ENCODE results near the gene IL17REL.

Gene IL17REL

GRCh38 chr22:50008151-50009040 lies 4.2 kb downstream of the IL17REL start:
- no peak for DNase-seq (ENCODE audit: low read depth in 2 of 3, low spot score in 1 of 3)

GRCh38 chr22:50007057-50007511 lies 5.5 kb downstream of the IL17REL start:
- DNase-seq (ENCODE audit: low read depth in 2 of 3, low spot score in 1 of 3), result no peak

GRCh38 chr22:50004918-50005317 lies 7.6 kb downstream of the IL17REL start:
- DNase-seq (ENCODE audit: low read depth in 2 of 3, low spot score in 1 of 3), result no peak

GRCh38 chr22:50002791-50003190 lies 9.8 kb downstream of the IL17REL start:
- DNase-seq (ENCODE audit: low read depth in 2 of 3, low spot score in 1 of 3), result no peak

- no peak for DNase-seq (ENCODE audit: low read depth in 2 of 3, low spot score in 1 of 3)
Measured at GRCh38 chr22:50001388-50002231, 11.0 kb downstream of the IL17REL start.

GRCh38 chr22:50000587-50001387 lies 11.8 kb downstream of the IL17REL start:
- DNase-seq (ENCODE audit: low read depth in 2 of 3, low spot score in 1 of 3), result no peak

GRCh38 chr22:49999946-50000586 lies 12.5 kb downstream of the IL17REL start:
- no peak for DNase-seq (ENCODE audit: low read depth in 2 of 3, low spot score in 1 of 3)

- DNase-seq (ENCODE audit: low read depth in 2 of 3, low spot score in 1 of 3), result no peak
Measured at GRCh38 chr22:49999063-49999945, 13.3 kb downstream of the IL17REL start.

GRCh38 chr22:49998718-49999062 lies 13.9 kb downstream of the IL17REL start:
- DNase-seq (ENCODE audit: low read depth in 2 of 3, low spot score in 1 of 3), result no peak

GRCh38 chr22:49997932-49998717 lies 14.4 kb downstream of the IL17REL start:
- no peak for DNase-seq (ENCODE audit: low read depth in 2 of 3, low spot score in 1 of 3)

GRCh38 chr22:49997251-49997599 lies 15.3 kb downstream of the IL17REL start:
- no peak for DNase-seq (ENCODE audit: low read depth in 2 of 3, low spot score in 1 of 3)

- DNase-seq (ENCODE audit: low read depth in 2 of 3, low spot score in 1 of 3), result no peak
Measured at GRCh38 chr22:49996518-49997250, 15.9 kb downstream of the IL17REL start.

GRCh38 chr22:49996119-49996517 lies 16.4 kb downstream of the IL17REL start:
- DNase-seq (ENCODE audit: low read depth in 2 of 3, low spot score in 1 of 3), result no peak

- DNase-seq (ENCODE audit: low read depth in 2 of 3, low spot score in 1 of 3), result no peak
Measured at GRCh38 chr22:49995361-49996118, 17.0 kb downstream of the IL17REL start.

- no peak for DNase-seq (ENCODE audit: low read depth in 2 of 3, low spot score in 1 of 3)
Measured at GRCh38 chr22:49995041-49995360, 17.6 kb downstream of the IL17REL start.

GRCh38 chr22:49994361-49995040 lies 18.1 kb downstream of the IL17REL start:
- no peak for DNase-seq (ENCODE audit: low read depth in 2 of 3, low spot score in 1 of 3)

GRCh38 chr22:49993649-49994360 lies 18.8 kb downstream of the IL17REL start:
- DNase-seq (ENCODE audit: low read depth in 2 of 3, low spot score in 1 of 3), result no peak

Data from stimulated activated CD4-positive, alpha-beta T cell treated with anti-CD3 and anti-CD28 coated beads, Interleukin-12 subunit alpha, Interleukin-12 subunit beta, amount 100 ng/mL, for 48 hours (primary cell).